Stimulated activated CD8-positive, alpha-beta memory T cell treated with anti-CD3 and anti-CD28 coated beads, Interleukin-12 subunit alpha, Interleukin-12 subunit beta, amount 100 ng/mL, for 4 hours (primary cell): ENCODE data around the gene STON2.

Experiments
- DNase-seq: peaks from one replicate; pipeline ENCODE4 v3.0.0-alpha.2; 2020; ENCODE audit warnings: low read depth

Gene STON2

DNA sequence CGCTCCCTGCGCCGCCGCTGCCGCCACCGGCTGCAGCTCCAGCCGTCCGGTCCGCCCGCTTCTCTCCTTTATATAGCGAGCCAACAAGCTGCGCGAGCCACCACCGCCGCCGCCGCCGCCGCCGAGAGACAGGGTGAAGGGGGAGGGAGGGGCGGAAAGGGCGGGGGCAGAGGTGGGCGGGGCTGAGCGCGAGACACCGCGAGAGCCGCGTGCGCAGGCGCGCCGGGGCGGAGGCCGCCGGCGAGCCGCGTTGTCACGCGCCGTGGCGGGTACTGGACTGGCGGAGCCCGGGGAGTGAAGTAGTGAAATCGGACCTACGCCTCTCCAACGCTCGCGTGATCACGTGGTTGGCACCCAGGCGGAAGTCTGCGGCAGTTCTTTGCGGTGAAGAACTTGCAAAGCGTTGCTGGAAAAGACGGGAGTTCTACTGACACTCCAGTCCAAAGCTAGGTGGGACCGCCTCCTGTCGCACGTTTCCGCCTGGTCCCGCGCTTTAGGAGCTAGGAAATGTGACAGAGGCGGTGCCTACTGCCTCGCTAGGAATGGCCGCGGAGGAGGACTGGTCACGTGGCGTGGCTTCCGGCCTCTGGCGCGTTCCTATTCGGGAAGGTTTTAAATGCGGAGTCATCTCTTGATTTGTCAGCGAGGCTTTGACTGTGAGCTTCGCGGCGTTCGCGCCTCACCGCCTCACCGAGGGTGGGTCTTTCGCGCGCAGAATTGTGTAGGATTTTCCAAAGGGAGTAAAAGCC lies 179.1 kb downstream of the STON2 start, which contains the start of gene GTF2A1:
Gene GTF2A1, minus strand, starts transcription at position 130 of the 749 bp plus-strand sequence. CDS start 441 bp downstream, outside the sequence.
- DNase-seq, result peak; percentile 91

DNA sequence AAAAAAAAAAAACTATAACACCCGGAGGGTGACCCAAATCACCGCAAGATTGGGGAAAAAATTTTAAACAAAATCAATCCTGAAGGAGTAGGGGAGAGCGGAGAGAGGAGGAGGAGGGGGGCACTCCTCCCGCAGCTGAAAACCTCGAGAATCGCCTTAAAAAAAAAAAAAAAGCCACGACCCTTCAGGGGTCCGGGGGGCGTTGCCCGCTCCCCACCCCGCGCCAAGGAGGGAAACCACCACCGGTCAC lies 179.6 kb downstream of the STON2 start:
- DNase-seq, result no peak

DNA sequence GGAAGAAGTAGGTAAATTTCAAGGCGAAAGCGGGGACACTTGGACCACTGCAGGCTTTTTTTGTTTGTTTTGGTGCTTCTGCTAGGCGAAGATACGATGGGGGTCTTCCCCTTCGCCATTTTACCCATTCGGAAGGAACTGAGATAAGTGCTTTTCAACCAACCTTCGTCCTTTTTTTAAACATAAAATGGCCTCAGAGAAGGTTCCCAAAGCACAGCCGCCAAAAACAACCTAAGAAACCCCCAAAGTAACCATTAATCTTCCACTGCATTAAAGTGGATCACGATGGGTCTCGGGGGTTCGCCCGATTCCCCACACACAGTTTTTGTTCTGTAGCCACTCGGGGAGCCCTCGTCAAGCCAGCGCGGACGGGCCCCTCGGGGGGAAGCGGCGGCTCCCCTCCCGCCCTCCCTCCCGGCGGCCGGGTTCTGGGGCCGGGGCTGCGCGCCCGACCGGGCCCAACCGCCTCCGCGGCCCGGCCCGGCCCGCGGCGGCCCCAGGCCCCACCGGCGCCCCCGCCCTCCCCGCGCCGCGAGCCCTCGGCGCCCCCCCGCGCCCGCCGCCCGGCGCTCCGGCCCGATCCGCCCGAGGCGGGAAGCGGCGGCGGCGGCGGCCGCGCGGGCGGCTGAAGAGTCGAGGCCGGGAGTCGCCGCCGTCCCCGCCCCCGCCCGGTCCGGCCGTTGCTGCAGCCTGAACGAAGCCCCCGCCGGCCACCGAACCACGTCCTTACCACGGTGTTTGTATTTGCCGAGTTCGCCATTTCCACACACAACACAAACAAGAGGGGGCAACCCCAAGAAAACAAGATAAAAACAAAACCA lies 180.2 kb downstream of the STON2 start:
- peak; percentile 17 for DNase-seq

DNA sequence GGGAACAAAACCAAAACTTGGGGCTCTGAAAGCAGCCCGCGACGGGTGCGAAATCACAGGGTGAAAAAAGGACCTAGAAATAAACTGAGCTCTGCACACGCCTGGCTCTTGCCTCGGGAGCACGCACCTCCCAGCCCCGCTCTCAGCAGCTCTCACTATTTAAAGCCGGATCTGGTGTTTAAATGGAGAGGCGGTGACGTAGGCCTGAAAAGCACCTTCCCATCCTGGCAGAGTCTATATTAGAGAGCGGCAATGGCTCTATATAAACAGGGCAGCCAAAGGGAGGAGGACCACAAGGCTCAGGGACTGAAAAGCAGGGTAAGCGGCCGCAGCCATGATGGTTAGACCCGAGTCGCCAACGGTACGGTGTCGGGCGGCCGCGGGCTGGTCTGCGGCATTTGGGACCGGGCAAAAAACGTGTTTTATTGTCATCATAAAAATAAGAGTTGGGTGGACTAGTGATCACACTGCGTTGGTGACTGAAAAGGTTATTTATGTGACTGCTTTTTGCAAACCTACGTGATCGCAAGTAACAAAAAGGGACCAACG lies 180.8 kb downstream of the STON2 start:
- DNase-seq, result peak; percentile 62

DNA sequence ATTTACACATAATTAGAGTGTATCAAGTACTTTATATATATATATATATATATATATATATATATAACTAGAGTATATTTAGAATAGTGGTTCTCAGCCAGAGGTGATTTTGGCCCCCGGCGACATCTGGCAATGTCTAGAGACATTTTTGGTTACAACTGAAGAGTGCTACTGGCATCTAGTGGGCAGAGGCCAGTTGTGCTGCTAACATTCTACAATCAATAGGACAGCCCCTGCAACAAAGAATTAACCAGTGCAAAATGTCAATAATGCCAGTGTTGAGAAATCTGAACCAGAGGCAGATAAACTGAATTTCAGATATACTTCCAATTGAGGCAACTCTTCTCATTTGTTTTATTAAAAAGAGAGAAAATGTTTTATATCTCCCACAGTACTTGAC lies 188.3 kb downstream of the STON2 start:
- DNase-seq, result no peak
